Gastrocnemius medialis (tissue), 4 donors: ENCODE measurements around the gene PLSCR4.

ENCODE experiments used
- CTCF ChIP-seq, 5 experiments: fragments of 450-650 bp in 3 of 5; fragments of 200-600 bp in 2 of 5; sonication (generic) in 2 of 5; IDR thresholded peaks in 4 of 5; conservative IDR thresholded peaks in 1 of 5; 1 replicate in 4 of 5; 2 replicates in 1 of 5; pipeline ENCODE4 v1.5.1; 2016 to 2019; ENCODE audit warnings: antibody characterized with exemption in 5 of 5, mild to moderate bottlenecking in 3 of 5, moderate library complexity in 3 of 5
- POLR2A ChIP-seq, 2 donors: fragments of 450-650 bp; IDR thresholded peaks; one replicate each; pipeline ENCODE4 v1.6.1; 2017; ENCODE audit warnings: antibody characterized with exemption in 2 of 2, mild to moderate bottlenecking in 2 of 2, moderate library complexity in 2 of 2

- TF ChIP-seq POLR2A (IDR thresholded peaks at IDR 0.05) (no peak), CTCF (IDR thresholded peaks at IDR 0.05 in 4 of 5, conservative IDR thresholded peaks at IDR 0.05 in 1 of 5) (no peak)
Measured at GRCh38 chr3:146152834-146153233, 98.1 kb downstream of the PLSCR4 start.
